Body of pancreas (tissue), 4 donors: ENCODE measurements around the gene TBC1D17. TPM values are rescaled to one million over a fixed set of nuclear protein-coding genes. Genes with fewer than 3 reads are reported as not detected.

Source experiments
- ATAC-seq: fragments of 150-250 bp; one replicate; pipeline ENCODE4 v1.9.1; 2016
- DNase-seq, 4 donors: peaks; one replicate each; pipeline ENCODE4 v3.0.0-alpha.2; 2019
- H3K27ac ChIP-seq, 4 donors: fragments of 200-600 bp; sonication (generic); 1 replicate in 3 of 4; 2 replicates in 1 of 4; pipeline versions ENCODE4 v1.5.1 to v1.6.1; 2016 to 2019; ENCODE audit warnings: mild to moderate bottlenecking in 1 of 4, mixed read lengths in 1 of 4, moderate library complexity in 1 of 4
- H3K27me3 ChIP-seq, 2 donors: fragments of 200-600 bp; sonication (generic); one replicate each; pipeline ENCODE4 v1.6.0; 2016; ENCODE audit warnings: mild to moderate bottlenecking in 1 of 2
- H3K36me3 ChIP-seq, 2 donors: fragments of 200-600 bp; sonication (generic); replicated peaks in 1 of 2; 2 replicates each; pipeline ENCODE4 v1.5.1; 2016; ENCODE audit warnings: low read depth in 2 of 2; ENCODE audit not compliant: insufficient read depth in 1 of 2
- H3K4me1 ChIP-seq: fragments of 200-600 bp; sonication (generic); one replicate; pipeline ENCODE4 v1.6.0; 2016
- H3K4me3 ChIP-seq, 2 donors: fragments of 200-600 bp; sonication (generic); 1 replicate in 1 of 2; 2 replicates in 1 of 2; pipeline ENCODE4 v1.5.1; 2016 to 2019
- H3K9me3 ChIP-seq, 3 donors: fragments of 200-600 bp; sonication (generic); 1 replicate in 2 of 3; 2 replicates in 1 of 3; pipeline ENCODE4 v1.5.1; 2016
- CTCF ChIP-seq, 7 experiments: fragments of 450-650 bp in 4 of 7; fragments of 200-600 bp in 3 of 7; sonication (generic) in 3 of 7; IDR thresholded peaks; one replicate each; pipeline ENCODE4 v1.5.1; 2016 to 2019; ENCODE audit warnings: antibody characterized with exemption in 7 of 7
- POLR2A ChIP-seq, 3 donors: fragments of 450-650 bp; IDR thresholded peaks; one replicate each; pipeline ENCODE4 v1.6.1; 2016; ENCODE audit warnings: antibody characterized with exemption in 3 of 3, mild to moderate bottlenecking in 2 of 3
- WGBS, 2 donors: methylation state at CpG; one replicate each; pipeline ENCODE4 v1.1.5; 2017; 5-methylcytosine and 5-hydroxymethylcytosine counted together
- intact Hi-C: fragments of 100-400 bp; cut with DNase I; formaldehyde crosslinking; loops from one replicate; pipeline ENCODE4 v1.15.1; 2023
- total RNA-seq, 2 donors: library from RNA; depleted of rRNA; stranded (reverse); fragments of >200 nt; gene quantifications; one replicate each; pipeline ENCODE4 v1.1.0, GENCODE V29; 2016

TBC1D17 gene
- total RNA-seq, 2 donors from 2014 or later: 25.9 to 37.6 TPM

- H3K4me3 ChIP-seq: no peak overlapping the region
- peaks cover 59% of the 10 kb centered on the region for H3K4me1 ChIP-seq
- no peak for DNase-seq
- intact Hi-C loops: no loop called here
- H3K27ac ChIP-seq: peak overlapping the region; percentile 72 to 93 (median 82)
- H3K27me3 ChIP-seq: no peaks in the 10 kb centered on the region
- no peaks in the 10 kb centered on the region for H3K9me3 ChIP-seq
- TF ChIP-seq POLR2A (IDR thresholded peaks at IDR 0.05) (no peak), CTCF (IDR thresholded peaks at IDR 0.05) (no peak)
- WGBS, 2 donors: 72 to 79% methylated on average over 11 to 15 of the region's 15 CpGs
- no peak for ATAC-seq
- H3K36me3 ChIP-seq: no peaks in the 10 kb centered on the region
Observed at GRCh38 chr19:49870309-49870901, 7.1 kb upstream of the TBC1D17 start.

GRCh38 chr19:49871349-49871985, 6.0 kb upstream of the TBC1D17 start:
- H3K27ac ChIP-seq: no peak overlapping the region
- H3K4me3 ChIP-seq: no peak overlapping the region
- no peaks in the 10 kb centered on the region for H3K9me3 ChIP-seq
- DNase-seq: no peak
- intact Hi-C loops: no loop called here
- peaks cover 53% of the 10 kb centered on the region for H3K4me1 ChIP-seq
- H3K36me3 ChIP-seq: no peaks in the 10 kb centered on the region
- no peaks in the 10 kb centered on the region for H3K27me3 ChIP-seq
- no peak for TF ChIP-seq CTCF (IDR thresholded peaks at IDR 0.05)
- no peak for TF ChIP-seq POLR2A (IDR thresholded peaks at IDR 0.05)
- WGBS, 2 donors: 85 to 98% methylated on average over 7 to 16 of the region's 17 CpGs
- no peak for ATAC-seq

GRCh38 chr19:49872245-49873128, 5.0 kb upstream of the TBC1D17 start:
- no peaks in the 10 kb centered on the region for H3K9me3 ChIP-seq
- H3K27ac ChIP-seq: no peak overlapping the region
- intact Hi-C loops: no loop called here
- TF ChIP-seq POLR2A (IDR thresholded peaks at IDR 0.05): no peak
- no peak for TF ChIP-seq CTCF (IDR thresholded peaks at IDR 0.05)
- no peak for ATAC-seq
- 84 to 85% methylated on average over 15 to 18 of the region's 27 CpGs for WGBS, 2 donors
- H3K36me3 ChIP-seq: no peaks in the 10 kb centered on the region
- no peak for DNase-seq
- H3K4me3 ChIP-seq: no peak overlapping the region
- H3K4me1 ChIP-seq: peaks cover 48% of the 10 kb centered on the region
- H3K27me3 ChIP-seq: no peaks in the 10 kb centered on the region

GRCh38 chr19:49873129-49873521, 4.4 kb upstream of the TBC1D17 start:
- DNase-seq: no peak
- no peak for ATAC-seq
- Histone ChIP-seq H3K27ac (no peak overlapping the region), H3K9me3 (no peaks in the 10 kb centered on the region), H3K36me3 (no peaks in the 10 kb centered on the region), H3K27me3 (no peaks in the 10 kb centered on the region), H3K4me3 (no peak overlapping the region), H3K4me1 (peaks cover 44% of the 10 kb centered on the region)
- 90% methylated on average over 4 to 15 of the region's 29 CpGs for WGBS, 2 donors
- TF ChIP-seq CTCF (IDR thresholded peaks at IDR 0.05) (no peak), POLR2A (IDR thresholded peaks at IDR 0.05) (no peak)
- intact Hi-C loops: no loop called here
